Anterior cingulate cortex (tissue), 58 donors: Measurements from ENCODE around the gene IRF1.
"Not testable (repeated sequence)": the region's sequence is repeated elsewhere in the genome, so short reads cannot be mapped to it uniquely, and the experiment has no call there.

Experiments used
- DNase-seq, 58 donors: peaks; one replicate each; lab custom pipeline; 2025; lab: John Stamatoyannopoulos, UW

IRF1 gene

DNA sequence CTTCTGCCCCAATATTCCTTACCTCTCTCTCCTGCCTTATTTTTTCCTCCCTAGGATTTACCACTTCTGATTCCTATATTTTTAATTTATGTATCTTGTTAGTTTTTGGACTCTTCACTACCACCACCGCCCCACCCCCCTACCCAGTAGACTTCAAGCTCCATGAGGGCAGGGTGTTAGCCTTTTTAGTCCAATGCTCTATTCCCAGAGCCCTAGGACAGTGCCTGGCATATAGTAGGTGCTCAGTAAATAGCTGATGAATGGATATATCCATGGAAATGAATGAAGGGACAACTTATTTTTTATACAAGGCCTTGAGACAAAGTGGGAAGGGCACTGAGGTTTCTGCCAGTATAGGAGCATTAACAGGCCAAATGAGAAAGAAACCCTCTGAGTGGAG, 41.5 kb downstream of the IRF1 start:
- DNase-seq: no peak

DNA sequence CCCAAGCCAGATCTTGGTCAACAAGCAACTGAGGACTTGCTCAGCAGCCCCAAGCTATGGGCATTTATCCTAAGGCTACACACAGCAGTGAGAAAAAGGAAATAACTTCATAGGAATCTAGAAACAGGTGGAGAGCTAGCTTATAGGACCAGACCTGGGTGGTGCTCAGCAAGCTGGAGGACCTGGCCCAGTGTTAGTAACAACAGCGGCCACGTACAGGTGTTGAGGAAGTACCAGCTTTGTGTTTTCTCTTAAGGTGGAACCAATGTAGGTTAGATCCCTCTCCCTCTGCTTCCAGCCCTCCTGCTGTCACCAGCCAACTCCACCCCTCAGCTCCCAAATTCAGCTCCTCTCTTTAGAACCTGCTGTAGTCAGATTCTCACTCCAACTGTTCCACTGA, 43.4 kb downstream of the IRF1 start:
- no peak for DNase-seq

DNA sequence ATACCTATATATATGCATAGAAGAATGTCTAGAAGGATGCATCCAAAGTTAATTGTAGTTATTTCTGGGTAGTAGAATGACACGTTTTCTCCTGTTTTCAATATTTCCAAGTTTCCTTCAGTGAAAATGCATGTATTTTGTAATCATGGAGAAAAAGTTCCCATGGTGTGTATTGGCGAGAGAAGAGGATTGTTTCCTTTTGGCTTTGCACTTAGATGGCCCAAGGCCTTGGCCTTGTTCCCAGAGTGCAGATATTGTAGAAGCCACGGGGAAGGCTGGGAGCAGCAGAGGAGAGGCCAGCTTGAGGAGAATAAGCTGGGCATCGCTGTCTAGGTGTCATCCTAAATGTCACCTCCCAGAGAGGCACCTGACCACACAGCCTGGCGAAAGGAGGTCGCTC, 44.0 kb downstream of the IRF1 start:
- DNase-seq: peak in 25 of 58 donors; percentile 7 to 53 (median 25)

DNA sequence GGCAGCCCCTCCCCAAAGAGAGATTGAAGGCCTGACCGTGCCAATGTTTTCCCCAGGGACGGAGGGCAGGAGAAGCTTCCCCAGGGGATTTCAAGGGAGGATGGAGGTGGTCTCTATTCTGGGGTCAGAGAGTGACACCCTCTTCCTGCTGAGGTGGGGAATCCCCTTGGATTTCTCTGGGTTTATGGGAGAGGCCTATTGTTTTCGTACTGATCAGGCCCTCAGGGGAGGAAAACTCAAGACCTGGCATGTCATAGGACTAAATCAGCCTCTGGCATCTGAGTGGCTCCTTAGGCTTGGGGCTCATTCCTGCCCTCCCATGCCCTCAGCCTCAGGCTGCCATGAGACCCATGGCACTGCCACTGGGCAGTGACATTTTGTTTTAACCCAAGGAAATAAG, 44.6 kb downstream of the IRF1 start:
- no peak for DNase-seq

DNA sequence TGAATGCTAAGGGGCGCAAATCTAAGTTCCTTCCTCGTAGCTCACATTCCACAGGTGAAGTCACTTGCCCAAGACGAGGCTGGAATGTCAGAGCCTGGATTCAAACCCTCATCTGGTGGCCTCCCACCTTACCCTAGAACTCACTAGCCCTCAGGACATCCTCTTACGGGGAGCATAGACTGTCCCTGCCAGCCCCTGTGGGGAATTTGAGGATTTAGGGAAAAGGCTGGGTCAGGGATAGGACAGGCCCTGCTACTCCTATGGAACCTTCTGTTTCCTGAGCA, 45.0 kb downstream of the IRF1 start:
- no peak for DNase-seq

DNA sequence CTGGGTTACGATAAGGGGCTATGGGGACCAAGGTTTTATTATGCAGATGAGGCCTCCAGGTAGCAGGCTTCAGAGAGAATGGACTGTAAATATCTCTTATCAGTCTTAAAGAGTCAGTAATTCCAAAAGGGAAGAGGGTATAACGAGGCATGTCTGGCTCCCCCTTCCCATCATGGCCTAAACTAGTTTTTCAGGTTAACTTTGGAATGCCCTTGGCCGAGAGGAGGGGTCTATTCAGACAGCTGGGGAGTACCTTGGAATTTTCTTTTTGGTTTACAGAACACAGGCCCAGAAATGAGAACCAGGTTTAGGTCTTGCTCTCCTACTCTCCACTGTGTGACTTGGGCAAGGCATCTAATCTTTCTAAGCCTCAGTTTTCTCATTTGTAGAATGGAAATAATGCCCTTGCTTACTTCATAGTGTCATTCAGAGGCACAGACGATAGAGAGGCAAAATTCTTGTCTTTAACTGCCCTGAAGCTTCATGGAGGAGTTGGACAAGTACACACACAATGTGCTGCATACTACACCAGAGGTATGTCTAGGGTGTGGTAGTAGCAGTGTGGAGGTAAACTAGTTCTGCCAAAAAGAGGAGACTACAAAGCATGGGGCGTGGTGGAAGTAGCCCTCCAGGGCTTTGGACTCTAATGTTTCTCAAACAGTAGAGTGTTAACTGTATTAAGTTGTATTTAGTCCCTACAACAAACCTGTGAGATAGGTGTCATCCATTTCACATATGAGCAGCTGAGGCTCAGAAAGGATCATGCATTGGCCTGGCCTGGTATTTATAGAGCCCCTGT, 45.5 kb downstream of the IRF1 start:
- DNase-seq: no peak

DNA sequence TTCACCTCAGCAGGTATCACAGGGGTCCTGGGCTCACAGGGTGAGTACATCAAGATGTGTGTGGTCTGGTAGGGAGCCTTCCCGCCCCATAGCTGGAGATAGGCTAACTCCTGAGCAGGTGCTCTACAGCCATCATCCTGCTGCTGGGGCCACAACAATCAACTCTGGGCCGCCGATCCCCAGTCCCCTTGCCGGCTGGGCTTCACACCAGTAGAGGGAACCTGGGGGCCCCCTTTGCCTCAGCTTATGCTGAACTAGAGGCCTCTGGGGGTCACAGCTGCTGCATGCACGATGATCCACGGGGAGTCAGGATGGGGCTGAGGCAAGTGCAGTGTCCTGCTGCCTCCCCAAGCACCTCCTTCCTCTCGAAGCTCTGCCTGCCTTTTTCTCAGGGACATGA, 46.5 kb downstream of the IRF1 start:
- DNase-seq: no peak

DNA sequence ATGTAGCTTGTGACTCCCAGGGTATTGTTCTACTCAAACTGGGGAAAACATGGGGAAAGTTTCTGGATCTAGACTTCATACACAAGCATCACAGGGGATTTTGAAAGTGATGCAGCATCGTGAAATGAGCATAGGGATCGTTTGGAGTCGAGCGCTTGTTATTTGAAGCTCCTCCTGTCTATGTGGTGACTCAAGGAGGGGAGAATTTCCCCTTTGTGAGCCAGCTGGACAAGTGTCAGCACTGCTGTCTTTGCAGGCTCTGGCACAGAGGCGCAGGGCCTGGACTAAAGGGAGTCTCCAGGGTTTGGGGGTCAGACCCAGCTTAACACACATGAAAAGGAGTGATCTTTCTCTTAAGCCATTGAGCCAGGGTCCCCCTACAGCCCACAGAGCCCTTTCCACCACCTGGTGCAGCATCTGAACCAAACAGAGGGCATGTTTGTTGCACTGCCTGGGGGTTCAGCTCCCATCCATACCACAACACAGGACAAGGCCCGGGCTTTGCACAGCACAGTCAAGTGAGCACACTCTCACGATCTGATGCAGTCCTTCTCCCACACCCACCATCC, 51.0 kb downstream of the IRF1 start:
- peak in 7 of 58 donors; percentile 11 to 61 (median 26) for DNase-seq

DNA sequence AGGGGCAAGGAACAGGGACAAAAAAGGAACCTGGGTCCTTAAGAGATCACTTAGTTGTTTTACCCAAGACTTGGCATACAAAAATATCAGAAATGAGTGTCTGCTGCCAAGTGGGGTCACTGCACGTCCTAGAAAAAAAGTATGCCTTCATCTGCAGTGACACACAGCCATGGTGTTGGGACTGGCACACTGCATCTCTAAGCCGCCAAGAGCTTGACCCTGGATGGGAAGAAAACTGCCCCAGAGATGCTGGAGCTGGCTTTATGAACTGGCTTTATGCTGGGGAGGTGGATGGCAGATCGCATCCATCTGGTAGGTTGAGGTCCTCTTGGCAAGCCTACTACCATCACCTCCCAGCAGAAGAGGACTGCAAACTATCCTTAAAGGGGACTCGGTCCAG, 51.7 kb downstream of the IRF1 start:
- DNase-seq: no peak

DNA sequence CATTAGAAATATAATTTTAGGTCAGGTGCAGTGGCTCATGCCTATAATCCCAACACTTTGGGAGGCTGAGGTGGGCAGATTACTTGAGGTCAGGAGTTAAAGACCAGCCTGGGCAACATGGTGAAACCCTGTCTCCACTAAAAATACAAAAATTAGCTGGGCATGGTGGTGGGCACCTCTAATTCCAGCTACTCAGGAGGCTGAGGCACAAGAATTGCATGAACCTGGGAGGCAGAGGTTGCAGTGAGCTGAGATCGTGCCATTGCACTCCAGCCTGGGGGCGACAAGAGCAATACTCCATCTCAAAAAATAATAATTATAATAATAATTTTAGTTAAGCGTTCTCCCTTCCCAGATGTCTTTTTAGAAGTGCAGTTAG, 52.3 kb downstream of the IRF1 start:
- not testable (repeated sequence) for DNase-seq

DNA sequence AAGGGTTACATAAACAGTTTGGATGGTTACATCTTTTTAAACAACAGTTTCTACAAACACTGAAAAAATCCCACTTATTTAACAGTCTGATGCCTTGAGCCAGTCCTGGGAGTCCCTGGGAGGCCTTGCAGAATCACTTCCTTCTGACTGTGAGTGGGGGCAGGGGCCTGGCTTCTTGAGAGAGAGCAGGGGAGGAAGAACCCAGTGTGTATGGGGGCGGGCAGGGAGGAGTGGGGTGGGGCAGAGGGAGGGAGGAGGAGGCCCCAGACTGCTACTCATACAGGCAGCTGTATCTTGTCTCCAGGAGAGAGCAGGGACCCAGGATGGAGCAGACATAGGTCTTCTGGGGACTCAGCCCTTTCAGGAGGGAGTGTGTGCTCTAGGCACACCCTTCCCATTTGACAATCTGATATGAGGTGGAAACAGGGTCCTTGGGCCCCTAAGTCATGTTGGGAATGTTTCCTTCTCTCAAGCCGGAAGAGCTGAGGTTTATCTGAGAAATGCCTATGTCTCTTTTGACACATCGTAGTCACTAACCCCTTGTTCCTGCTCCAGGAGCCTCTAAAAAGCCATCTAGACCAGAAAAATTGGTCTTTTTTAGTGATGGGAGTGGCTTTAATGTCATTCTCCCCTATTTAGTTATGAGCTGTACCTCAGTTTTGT, 52.8 kb downstream of the IRF1 start:
- peak in 9 of 58 donors; percentile 11 to 30 (median 20) for DNase-seq

DNA sequence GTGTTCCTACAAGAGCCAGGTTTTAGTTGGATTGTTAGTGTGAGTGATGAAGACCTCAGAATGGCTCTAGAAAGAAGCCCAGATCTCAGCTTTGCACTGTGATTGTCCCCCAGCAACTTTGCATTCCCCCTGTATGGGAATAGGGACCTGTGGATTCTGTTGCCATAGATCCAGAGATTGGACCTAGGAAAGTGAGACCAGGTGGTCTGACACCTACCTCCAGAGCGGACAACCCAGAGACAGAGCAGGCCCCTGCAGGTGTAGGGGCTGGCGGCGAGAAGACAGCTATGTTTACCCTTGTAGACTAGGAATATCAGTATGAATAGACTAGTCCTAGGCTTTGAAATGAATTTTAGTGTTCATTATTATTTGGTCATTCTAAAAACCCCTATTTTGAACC, 53.6 kb downstream of the IRF1 start:
- no peak for DNase-seq

DNA sequence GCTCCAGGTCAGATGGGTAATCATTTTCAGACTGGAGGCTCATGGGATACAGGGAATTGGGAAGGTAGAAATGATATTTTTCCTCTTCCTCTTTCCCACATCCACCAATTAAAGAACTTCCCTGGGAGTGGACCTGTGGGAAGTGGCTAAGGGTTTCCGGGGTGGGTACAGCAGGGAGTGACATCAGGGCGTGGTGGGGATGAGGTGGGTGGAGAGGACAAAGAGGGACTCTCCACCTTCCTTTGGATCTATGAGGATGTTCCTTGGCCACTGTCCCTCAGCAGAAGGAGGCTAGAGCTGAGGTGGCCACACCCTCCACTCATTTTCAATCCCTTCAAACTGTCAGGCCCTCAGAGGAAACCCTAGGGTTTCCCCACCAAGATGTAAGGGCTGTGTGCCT, 54.7 kb downstream of the IRF1 start:
- no peak for DNase-seq

DNA sequence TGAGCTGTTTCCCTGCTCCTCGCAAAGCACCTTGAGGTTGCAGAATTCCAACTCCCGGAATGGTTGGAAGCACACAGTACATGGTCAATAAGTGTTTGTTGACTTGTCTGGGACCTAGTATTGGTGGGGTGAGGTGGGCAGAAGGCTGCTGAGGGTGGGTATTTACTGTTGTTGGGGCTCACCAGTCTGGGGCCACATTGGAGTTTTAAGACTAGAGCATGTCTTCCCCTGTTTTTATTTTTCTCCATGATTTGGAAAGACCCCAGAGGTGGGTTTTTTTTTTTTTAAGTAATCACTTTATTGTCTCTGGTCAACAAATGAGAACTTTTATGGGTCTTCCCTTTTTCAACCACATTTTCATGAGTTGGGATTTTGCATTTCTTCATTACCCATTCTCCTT, 55.1 kb downstream of the IRF1 start:
- no peak for DNase-seq

DNA sequence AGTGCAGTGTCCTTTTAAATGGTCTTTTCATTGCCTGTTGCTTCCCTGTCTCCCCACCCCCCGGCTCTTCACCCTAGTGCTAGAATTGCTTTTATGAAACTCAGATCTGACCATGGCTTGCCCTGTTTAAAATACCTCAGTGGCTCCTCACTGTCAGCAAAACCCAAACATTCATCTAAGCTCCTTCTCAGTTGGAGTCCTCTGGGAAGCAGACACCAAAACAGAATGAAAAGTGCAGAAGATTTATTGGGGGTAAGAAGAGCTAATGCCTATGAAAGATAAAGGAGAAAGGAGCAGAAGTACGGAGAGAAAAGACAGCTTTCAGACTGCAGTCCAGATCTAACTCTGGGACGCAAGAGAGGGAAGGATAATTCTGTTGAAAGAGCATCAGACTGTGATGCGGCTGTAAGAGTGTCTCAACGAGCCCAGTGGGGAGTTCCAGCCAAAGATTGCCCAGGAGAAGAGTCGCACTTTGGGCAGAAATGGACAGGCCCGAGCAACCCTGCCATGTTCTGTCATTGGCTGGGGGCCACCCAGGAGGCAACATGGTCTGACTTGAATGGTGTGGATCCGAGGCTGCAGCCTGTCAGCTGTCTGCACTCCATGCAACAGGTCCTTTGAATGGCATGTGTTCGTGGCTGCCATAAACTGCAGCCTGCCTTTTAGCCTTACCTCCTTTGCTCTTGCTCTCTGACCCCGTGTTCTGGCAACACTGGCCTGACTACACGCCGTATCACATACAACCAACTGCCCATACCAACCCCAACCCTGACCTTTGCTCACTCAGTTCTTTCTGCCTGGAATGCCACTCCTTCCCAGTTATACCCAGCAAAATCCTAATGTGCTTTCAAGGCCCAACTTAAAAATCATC, 55.9 kb downstream of the IRF1 start:
- DNase-seq: no peak

DNA sequence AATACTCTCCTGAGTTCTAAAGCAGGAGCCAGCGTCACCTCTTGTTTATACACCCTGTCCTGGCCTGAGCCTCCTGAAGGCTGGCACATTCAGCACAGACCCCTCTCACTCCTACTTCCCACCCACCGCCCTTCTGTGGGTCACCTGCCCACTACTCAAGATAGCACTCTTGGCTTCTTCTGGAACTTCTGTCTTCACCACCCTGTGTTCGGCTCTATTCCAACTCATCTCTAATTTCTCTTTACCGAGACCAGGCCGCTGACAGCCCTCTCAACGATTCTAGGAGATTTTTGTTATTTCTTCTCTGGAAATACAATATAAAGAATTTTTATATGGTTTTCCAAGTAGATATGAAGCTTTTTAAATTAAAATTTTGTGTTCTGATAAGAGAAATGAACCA, 57.4 kb downstream of the IRF1 start:
- DNase-seq: no peak

DNA sequence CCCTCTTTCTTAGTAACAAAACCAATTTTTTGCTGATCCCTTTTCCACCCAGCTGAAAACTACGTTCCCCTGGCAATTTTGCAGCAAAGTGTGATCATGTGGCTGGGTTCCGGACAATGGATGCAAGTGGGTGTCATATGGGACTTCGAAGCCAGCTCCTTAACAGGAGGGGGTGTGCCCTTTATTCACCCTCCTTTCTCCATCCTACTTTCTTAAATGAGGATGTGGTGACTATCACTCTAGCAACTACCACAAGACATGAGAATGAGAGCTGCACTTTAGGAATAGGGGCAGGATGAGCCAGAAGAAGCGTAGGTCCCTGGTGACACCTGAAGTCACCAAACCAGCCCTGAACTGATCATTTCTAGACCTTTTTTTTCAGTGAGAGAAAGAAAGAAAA, 58.9 kb downstream of the IRF1 start:
- no peak for DNase-seq
